BJ (cell line): Measurements from ENCODE around the gene ZDHHC20. TPM values are rescaled to one million over a fixed set of nuclear protein-coding genes. Genes with fewer than 3 reads are reported as not detected.

ENCODE experiments used
- CTCF ChIA-PET: fragments of 350-600 bp; formaldehyde crosslinking; extraction: SDS; loops from one replicate; lab custom pipeline; 2021; ENCODE audit warnings: antibody characterized with exemption, inconsistent platforms; lab: Yijun Ruan, JAX
- POLR2A ChIA-PET: fragments of 300-600 bp; sonication (Branson Sonifier 250); formaldehyde crosslinking; extraction: SDS; loops from one replicate; lab custom pipeline; 2021; ENCODE audit warnings: antibody characterized with exemption; lab: Charles Lee
- DNase-seq: peaks from one replicate; pipeline ENCODE4 v3.0.0-alpha.2; 2011; ENCODE audit warnings: low read depth
- H3K27me3 ChIP-seq: 2 replicates; pipeline ENCODE4 v1.6.0; 2011; ENCODE audit warnings: low read length; ENCODE audit not compliant: control insufficient read depth, insufficient read depth
- H3K36me3 ChIP-seq: 2 replicates; pipeline ENCODE4 v1.5.1; 2011; ENCODE audit warnings: low read length; ENCODE audit not compliant: control insufficient read depth, insufficient read depth
- H3K4me3 ChIP-seq: 2 replicates; pipeline ENCODE4 v1.5.1; 2011; ENCODE audit warnings: low read depth, mild to moderate bottlenecking, control low read depth, low read length
- polyA plus RNA-seq: library from polyadenylated mRNA; depleted of rRNA; stranded (reverse); fragments of >200 nt; gene quantifications from 2 replicates; pipeline ENCODE4 v1.2.3, GENCODE V29; 2011
- TF ChIP-seq, protein P1 (sequence below): IDR thresholded peaks from 2 replicates; pipeline ENCODE4 v1.5.1; 2011; ENCODE audit warnings: low read depth, mild to moderate bottlenecking, control low read depth, inconsistent platforms, low read length, moderate library complexity; ENCODE audit not compliant: insufficient read depth

Gene ZDHHC20
- polyA plus RNA-seq, 1 experiment: 20.2 TPM

DNA sequence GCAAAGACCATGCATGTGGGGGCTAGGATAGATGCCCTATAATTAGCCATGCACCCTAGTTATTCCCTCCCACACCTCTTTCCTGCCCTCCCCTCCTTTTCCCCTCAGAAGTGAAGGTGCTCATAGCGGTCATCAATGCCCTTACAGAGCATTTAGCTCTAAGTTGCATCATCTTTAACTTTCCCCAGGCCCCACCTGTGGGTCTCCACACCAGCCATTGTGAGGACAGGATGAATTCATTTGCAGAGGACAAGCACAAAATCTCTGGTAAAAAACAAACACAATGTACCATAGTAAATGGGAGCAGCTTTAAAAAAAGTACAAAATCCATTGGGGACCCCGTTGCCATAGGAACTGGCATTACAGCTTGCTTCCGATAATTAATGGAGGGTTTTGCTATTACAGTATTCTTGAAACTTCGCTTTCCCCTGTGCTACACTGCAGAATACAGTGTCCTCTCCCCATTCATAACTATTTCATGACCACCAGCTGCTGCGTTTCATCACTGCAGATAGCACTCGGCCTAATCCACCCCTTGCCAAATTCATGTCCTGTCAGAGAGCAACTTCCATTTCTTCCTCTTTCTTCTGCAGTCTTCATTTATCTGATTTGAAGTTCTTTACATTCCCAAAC is 110.5 kb downstream of the ZDHHC20 start:
- DNase-seq: no peak
- no peak overlapping the region for H3K4me3 ChIP-seq
- CTCF ChIA-PET: no interaction called here
- H3K36me3 ChIP-seq: no peaks in the 10 kb centered on the region
- no peaks in the 10 kb centered on the region; the same call in 1 of the 2 replicates for H3K27me3 ChIP-seq
- POLR2A ChIA-PET: no interaction called here
- TF ChIP-seq, protein P1, sequence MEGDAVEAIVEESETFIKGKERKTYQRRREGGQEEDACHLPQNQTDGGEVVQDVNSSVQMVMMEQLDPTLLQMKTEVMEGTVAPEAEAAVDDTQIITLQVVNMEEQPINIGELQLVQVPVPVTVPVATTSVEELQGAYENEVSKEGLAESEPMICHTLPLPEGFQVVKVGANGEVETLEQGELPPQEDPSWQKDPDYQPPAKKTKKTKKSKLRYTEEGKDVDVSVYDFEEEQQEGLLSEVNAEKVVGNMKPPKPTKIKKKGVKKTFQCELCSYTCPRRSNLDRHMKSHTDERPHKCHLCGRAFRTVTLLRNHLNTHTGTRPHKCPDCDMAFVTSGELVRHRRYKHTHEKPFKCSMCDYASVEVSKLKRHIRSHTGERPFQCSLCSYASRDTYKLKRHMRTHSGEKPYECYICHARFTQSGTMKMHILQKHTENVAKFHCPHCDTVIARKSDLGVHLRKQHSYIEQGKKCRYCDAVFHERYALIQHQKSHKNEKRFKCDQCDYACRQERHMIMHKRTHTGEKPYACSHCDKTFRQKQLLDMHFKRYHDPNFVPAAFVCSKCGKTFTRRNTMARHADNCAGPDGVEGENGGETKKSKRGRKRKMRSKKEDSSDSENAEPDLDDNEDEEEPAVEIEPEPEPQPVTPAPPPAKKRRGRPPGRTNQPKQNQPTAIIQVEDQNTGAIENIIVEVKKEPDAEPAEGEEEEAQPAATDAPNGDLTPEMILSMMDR: no peak

DNA sequence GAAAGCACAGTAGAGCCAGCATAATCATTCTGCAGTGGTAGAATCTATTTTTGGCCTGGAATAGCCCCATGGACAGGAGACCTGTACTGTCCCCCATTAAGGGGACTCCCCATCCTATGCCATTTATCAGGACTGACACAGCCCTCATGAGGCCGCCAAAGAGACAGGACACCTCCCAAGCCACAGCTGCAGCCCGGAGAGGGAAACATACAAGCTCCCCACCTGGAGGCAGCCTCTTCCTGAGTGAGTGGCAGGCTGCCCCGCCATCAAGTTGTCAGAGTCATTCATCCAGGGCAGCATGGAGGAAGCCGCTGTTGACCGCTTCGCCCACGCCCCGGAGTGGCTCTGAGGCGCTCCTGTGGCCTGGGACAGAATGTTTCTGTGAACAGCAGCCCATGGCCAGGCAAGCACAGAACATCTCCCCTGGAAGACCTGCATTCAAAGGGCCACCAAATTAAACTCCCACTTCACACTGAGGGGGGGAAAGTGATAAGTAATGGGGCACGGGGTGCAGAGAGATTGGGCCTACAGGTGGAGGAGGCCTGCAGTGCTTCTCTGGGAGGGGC is 111.3 kb downstream of the ZDHHC20 start:
- H3K36me3 ChIP-seq: no peaks in the 10 kb centered on the region
- CTCF ChIA-PET: no interaction called here
- no peak overlapping the region for H3K4me3 ChIP-seq
- DNase-seq: no peak
- TF ChIP-seq, protein P1: no peak
- H3K27me3 ChIP-seq: no peaks in the 10 kb centered on the region; the same call in 1 of the 2 replicates
- POLR2A ChIA-PET: no interaction called here

DNA sequence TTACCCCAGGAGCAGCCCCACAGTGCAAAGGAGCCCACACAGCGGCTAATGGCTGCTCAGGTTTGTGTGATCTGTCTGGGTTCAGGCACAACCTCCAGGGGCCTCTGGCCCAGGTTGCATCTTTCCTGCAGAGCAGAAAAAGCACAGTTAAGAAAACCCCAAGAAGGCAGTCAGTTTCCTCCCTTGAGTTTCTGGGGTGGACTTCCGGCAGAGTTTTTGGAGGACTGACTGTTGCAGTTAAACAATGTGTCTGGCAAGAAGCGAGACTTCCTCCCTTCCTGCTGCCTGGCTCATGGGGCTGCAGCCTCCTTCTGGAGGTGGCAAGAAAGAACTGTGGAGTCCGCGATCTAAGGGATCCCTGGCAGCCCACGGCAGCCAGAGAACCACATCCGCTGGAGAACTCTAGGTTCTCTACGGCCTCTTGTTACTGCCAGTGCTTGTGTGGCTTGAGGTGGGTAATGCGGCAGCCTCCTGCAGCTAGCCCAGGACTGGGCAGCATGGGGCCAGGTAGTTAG is 114.4 kb downstream of the ZDHHC20 start:
- ChIA-PET CTCF (no interaction called here), POLR2A (no interaction called here)
- DNase-seq: no peak
- TF ChIP-seq, protein P1: no peak
- H3K36me3 ChIP-seq: no peaks in the 10 kb centered on the region
- H3K27me3 ChIP-seq: no peaks in the 10 kb centered on the region; the same call in 1 of the 2 replicates
- no peak overlapping the region for H3K4me3 ChIP-seq

DNA sequence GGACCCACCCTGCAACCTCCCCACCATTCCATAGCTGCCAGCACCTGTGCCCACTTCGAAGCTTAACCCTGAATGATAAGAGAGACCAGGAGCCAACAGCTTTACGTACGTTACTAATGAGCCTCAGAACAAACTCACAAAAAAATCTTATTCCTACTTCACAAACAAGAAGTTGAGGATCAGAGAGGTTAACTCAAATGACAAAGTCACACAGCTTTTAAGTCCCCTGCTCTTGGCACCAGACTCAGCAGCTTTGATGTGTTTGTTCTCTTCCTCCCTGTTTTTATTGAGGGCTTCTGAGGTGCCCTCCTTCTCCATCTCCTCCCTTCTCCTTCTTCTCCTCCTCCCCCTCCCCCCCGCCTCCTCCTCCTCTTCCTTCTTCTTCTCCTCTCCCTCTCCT is 115.4 kb downstream of the ZDHHC20 start:
- H3K36me3 ChIP-seq: no peaks in the 10 kb centered on the region
- no peaks in the 10 kb centered on the region; the same call in 1 of the 2 replicates for H3K27me3 ChIP-seq
- no peak for DNase-seq
- TF ChIP-seq, protein P1: no peak
- ChIA-PET CTCF (interaction anchor here (0.6 to 0.8 kb wide), 2 partner anchors 11 to 25 kb away, joined by 3 read pairs; no protein-coding TSS in a partner anchor), POLR2A (no interaction called here)
- no peak overlapping the region for H3K4me3 ChIP-seq

DNA sequence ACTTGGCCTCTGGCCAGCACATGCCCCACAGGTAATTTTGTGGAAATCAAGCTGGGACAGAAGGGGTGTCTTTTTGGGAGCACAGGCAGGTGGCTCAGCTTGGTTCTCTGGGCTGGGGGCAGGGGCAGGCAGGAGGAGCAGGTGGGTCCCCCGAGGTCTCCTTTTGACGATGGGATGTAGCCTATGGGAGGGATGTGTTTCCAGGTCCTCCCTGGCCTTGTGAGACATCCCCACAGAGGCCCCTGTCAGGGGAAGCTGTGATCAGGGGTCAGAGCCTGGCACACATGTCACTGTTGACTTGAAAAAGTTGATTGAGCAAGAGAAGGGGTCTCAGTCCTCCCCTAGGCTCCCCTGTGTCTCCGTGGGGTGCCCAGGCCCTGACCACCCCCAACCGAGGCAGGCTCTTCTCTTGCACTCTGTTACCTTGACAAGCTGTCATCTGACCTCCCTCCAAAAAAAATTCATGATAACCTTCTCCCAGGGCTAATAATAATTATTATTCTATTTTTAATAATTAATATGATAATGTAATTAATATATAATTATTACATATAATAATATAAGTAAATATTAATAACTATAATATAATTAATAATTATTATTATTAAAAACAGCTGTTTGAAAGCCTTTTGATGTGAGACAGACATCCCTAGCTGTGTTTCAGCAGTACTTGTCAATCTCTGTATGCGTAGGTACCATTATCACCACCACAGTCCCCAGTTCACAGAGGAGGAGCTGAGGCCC is 116.2 kb downstream of the ZDHHC20 start:
- ChIA-PET POLR2A (no interaction called here), CTCF (interaction anchor here (0.8 kb wide), 1 partner anchor 24 kb away, joined by 3 read pairs; no protein-coding TSS in a partner anchor)
- H3K4me3 ChIP-seq: no peak overlapping the region
- TF ChIP-seq, protein P1: no peak
- no peaks in the 10 kb centered on the region; the same call in 1 of the 2 replicates for H3K27me3 ChIP-seq
- no peak for DNase-seq
- no peaks in the 10 kb centered on the region for H3K36me3 ChIP-seq
